ENCODE results near the gene CNGA3. TPM values are rescaled to one million over a fixed set of nuclear protein-coding genes. Genes with fewer than 3 reads are reported as not detected.

The CNGA3 gene
- total and polyA plus RNA-seq, 12 donors = 0.11 to 0.16 TPM; not detected in 10

- 68 to 79% methylated on average over 3 of the region's 3 CpGs for WGBS, 2 donors
- Histone ChIP-seq H3K9me3 (no peaks in the 10 kb centered on the region), H3K4me3 (no peak overlapping the region), H3K4me1 (no peaks in the 10 kb centered on the region), H3K27me3 (peaks cover 0 to 29% (median 0%) of the 10 kb centered on the region in 7 donors), H3K36me3 (no peaks in the 10 kb centered on the region), H3K27ac (no peak overlapping the region)
- ATAC-seq (no peak), DNase-seq (no peak)
- intact Hi-C loops (cut with DNase I) = no loop called here
- TF ChIP-seq CTCF (IDR thresholded peaks at IDR 0.05) = no peak
Measured at GRCh38 chr2:98394595-98395153, 48.4 kb downstream of the CNGA3 start.

DNA sequence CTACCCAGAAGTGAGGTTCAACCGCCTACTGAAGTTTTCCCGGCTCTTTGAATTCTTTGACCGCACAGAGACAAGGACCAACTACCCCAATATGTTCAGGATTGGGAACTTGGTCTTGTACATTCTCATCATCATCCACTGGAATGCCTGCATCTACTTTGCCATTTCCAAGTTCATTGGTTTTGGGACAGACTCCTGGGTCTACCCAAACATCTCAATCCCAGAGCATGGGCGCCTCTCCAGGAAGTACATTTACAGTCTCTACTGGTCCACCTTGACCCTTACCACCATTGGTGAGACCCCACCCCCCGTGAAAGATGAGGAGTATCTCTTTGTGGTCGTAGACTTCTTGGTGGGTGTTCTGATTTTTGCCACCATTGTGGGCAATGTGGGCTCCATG is 49.7 kb downstream of the CNGA3 start:
- H3K27me3 ChIP-seq = peaks cover 0 to 31% (median 0%) of the 10 kb centered on the region in 7 donors
- no peaks in the 10 kb centered on the region for H3K36me3 ChIP-seq
- 91% methylated on average over 6 of the region's 6 CpGs for WGBS, 2 donors
- ATAC-seq (no peak), DNase-seq (no peak)
- no peaks in the 10 kb centered on the region for H3K4me1 ChIP-seq
- no peak overlapping the region for H3K27ac ChIP-seq
- H3K4me3 ChIP-seq = no peak overlapping the region
- intact Hi-C loops (cut with DNase I) = no loop called here
- H3K9me3 ChIP-seq = no peaks in the 10 kb centered on the region
- no peak for TF ChIP-seq CTCF (IDR thresholded peaks at IDR 0.05)

DNA sequence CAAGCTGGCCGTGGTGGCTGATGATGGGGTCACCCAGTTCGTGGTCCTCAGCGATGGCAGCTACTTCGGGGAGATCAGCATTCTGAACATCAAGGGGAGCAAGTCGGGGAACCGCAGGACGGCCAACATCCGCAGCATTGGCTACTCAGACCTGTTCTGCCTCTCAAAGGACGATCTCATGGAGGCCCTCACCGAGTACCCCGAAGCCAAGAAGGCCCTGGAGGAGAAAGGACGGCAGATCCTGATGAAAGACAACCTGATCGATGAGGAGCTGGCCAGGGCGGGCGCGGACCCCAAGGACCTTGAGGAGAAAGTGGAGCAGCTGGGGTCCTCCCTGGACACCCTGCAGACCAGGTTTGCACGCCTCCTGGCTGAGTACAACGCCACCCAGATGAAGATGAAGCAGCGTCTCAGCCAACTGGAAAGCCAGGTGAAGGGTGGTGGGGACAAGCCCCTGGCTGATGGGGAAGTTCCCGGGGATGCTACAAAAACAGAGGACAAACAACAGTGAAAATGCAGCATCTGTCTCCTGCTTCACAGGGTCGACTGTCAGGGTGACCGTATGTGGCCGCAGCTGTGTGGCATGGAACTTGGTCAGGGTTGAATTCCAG is 50.6 kb downstream of the CNGA3 start:
- 93% methylated on average over 23 of the region's 23 CpGs for WGBS, 2 donors
- Histone ChIP-seq H3K36me3 (no peaks in the 10 kb centered on the region), H3K27me3 (peaks cover 0 to 32% (median 0%) of the 10 kb centered on the region in 7 donors), H3K4me3 (no peak overlapping the region), H3K27ac (no peak overlapping the region), H3K4me1 (no peaks in the 10 kb centered on the region), H3K9me3 (no peaks in the 10 kb centered on the region)
- no peak for TF ChIP-seq CTCF (IDR thresholded peaks at IDR 0.05)
- intact Hi-C loops (cut with DNase I) = no loop called here
- DNase-seq (no peak), ATAC-seq (no peak)

- intact Hi-C loops (cut with DNase I) = no loop called here
- Histone ChIP-seq H3K4me3 (no peak overlapping the region), H3K27ac (no peak overlapping the region), H3K27me3 (peaks cover 0 to 35% (median 0%) of the 10 kb centered on the region in 7 donors), H3K9me3 (no peaks in the 10 kb centered on the region), H3K4me1 (no peaks in the 10 kb centered on the region), H3K36me3 (no peaks in the 10 kb centered on the region)
- DNase-seq (no peak), ATAC-seq (no peak)
- WGBS, 2 donors = 66 to 75% methylated on average over 4 of the region's 4 CpGs
- TF ChIP-seq CTCF (IDR thresholded peaks at IDR 0.05) = no peak
Measured at GRCh38 chr2:98399140-98399539, 52.9 kb downstream of the CNGA3 start.
